ENCODE measurements around the gene MAMLD1.

Gene MAMLD1

DNA sequence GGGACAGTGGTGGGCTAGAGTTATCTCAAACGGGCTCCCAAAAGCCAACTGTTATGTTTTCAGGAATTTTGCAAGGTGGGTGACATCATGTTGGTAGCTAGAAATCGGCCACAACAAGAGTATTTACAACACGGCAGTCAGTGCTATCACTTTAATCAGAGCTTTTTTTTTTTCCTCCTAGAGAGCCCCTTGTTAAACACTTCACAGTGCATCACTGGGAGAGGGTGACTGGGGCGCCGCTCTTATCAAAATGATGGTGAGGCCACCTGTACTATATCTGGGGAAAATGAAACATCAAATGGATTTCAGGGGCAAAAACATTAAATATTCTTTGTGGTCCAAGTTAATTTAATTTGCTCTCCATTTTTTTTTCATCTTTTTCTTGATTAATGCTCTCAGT is 44.9 kb downstream of the MAMLD1 start:
- DNase-seq, result no peak

DNA sequence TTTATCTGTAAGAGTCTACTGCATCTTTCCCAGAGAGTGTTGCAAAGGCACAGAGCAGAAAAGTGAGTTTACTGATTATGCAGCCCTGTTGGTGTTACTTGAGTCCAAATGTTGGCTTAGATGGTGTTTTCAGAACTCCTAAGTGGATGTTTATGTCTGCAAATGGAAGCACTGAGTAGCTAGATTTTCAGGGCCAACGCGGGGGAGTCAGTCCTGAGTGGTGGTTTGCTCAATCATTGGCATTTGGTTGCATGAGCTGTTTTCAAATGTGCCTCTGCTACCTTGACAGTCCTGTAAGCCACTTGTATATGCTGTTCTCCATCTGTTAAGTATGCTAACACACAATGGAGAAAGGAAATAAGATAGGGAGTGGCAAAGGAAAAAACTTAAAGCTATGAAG is 45.4 kb downstream of the MAMLD1 start:
- DNase-seq, result no peak

DNA sequence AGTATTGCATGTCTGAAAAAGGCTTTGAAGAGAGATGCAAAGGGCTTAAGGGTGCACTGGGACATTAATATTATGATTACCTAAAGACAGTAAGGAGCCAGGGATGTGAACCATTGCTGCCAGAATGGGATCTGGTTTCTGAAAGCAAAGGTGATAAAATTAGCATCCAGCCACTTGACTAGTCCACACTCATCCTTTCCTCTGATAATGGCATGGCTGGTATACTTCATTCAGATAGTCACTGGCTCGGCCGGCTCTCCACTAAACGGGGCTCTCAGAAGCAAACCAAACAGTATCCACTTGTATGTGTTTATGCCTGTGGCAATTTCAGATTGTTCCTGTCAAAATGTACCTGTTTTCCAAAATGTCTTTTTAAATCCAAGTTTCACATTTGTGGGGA is 46.4 kb downstream of the MAMLD1 start:
- no peak for DNase-seq

- DNase-seq, result no peak
Measured at GRCh38 chrX:150409964-150410363, 46.8 kb downstream of the MAMLD1 start.

DNA sequence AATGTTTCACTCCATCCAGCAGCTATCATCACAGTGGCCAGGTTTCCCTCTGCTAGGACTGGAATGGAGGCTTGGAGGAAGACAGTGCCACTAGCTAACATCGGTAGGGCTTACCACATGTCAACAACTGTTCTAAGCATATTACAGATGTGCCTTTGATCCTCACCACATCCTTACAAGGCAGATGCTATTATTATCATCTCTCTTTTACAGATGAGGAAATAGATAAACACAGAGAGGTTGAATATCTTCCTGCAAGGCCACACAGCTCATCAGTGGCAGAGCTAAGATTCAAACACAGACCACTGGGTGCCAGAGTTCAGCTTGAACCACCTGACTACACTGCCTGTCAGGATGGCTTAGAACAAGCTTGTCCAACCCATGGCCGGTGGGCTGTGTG is 47.4 kb downstream of the MAMLD1 start:
- no peak for DNase-seq

- no peak for DNase-seq
Measured at GRCh38 chrX:150411656-150412055, 48.5 kb downstream of the MAMLD1 start.

GRCh38 chrX:150414228-150414627 is 51.1 kb downstream of the MAMLD1 start:
- no peak for DNase-seq

DNA sequence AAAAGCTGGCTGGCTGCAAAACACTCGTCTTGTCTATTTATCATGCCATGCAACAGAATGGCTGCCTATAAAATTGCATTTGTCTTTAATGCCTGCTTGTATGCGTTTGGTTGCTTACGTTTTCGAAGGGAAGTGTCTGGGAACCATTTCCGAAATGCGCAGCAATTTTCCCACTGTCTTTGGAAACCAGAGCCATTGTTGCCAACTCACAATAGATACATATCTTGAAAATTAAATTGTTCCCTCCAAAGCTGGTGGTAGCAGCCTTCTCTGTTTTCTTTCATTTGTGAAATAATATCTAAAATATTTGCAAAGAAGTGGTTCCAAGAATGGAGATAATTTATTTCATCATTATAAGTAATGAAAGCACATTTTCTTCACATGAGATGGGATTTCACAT is 53.4 kb downstream of the MAMLD1 start:
- no peak for DNase-seq

DNA sequence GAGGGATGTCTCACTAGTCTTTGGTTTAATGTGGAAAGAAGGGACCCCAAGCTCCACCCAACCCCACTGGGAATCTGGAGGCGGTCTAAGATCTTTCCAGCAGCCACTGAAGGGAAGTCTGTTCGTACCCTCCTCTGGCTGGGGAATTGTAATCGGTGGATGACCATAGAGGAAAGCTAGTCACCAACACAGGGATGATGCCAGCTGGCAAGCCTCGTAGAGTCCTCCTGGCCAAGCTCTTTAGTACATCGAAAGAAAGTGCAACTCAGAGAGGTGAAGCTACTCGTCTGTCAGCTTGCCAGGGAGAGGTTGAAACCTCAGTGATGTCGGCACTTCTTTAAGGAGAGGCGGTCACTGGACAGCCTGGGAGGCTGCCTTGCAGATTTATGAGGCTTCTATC is 58.7 kb downstream of the MAMLD1 start:
- DNase-seq, result no peak

- no peak for DNase-seq
Measured at GRCh38 chrX:150429594-150429993, 66.5 kb downstream of the MAMLD1 start.

GRCh38 chrX:150436195-150436594 is 73.1 kb downstream of the MAMLD1 start:
- no peak for DNase-seq

- no peak for DNase-seq
Measured at GRCh38 chrX:150438165-150438564, 75.0 kb downstream of the MAMLD1 start.

GRCh38 chrX:150446151-150446550 is 83.0 kb downstream of the MAMLD1 start:
- DNase-seq, result no peak

DNA sequence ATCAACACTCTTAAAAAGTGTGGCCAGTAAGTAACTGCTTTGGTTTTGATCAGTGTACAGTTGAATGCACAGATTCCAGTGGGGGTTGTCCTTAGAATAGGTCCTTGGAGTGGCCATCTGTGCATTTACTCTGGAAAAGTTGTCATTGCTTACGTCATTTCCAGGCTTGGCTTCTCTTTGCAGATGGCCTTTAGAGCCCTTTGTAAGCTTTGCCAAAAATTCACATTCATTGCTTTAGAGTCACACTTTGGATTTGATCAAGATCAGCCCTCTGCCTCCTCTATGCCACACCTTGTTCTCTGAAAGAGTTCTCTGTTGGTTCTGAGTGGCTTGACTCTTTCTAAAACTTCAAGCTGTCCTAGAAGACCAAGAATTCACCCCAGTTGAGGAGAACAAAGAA is 83.9 kb downstream of the MAMLD1 start:
- no peak for DNase-seq

DNA sequence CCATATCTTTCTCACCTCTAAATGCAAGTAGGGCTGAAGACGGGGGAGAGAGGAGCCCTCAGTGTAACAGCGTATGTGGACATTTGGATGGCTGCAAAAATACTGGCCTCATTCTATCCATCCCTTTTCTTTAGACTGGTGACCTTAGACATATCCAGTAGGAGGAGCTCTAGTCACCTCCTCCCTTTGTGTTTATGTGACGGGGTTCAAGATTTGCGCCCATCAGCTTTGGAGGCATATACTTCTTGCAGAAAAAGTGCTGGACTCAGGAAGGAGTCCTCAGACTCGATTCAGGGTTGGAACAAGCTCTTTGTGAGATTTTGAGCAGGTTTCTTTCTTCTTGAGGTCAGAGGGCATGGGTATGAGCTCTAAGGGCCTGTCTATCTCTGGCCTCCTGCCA is 86.2 kb downstream of the MAMLD1 start:
- no peak for DNase-seq

- DNase-seq, result no peak
Measured at GRCh38 chrX:150450519-150451177, 87.5 kb downstream of the MAMLD1 start.

DNA sequence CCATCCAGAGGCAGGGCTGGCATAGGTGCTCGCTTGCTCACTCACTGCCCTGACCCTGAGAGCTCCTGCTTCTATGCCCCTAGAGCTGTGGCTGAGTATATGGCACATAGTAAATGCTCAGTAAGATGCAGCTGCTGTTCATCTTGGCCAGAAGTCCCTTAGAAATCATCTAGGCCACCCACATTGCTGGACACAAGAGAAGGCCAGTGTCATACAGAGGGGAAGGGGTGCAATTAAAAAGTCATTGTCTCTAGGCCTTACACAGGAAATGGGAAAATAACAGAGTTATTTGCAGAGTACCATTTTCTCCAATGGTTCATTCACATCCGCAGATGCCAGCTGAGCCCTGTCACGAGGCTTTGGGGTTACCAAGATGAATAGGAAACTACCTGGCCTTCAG is 88.8 kb downstream of the MAMLD1 start:
- no peak for DNase-seq

- no peak for DNase-seq
Measured at GRCh38 chrX:150454083-150454482, 91.0 kb downstream of the MAMLD1 start.

- DNase-seq, result no peak
Measured at GRCh38 chrX:150454508-150455214, 91.5 kb downstream of the MAMLD1 start.

DNA sequence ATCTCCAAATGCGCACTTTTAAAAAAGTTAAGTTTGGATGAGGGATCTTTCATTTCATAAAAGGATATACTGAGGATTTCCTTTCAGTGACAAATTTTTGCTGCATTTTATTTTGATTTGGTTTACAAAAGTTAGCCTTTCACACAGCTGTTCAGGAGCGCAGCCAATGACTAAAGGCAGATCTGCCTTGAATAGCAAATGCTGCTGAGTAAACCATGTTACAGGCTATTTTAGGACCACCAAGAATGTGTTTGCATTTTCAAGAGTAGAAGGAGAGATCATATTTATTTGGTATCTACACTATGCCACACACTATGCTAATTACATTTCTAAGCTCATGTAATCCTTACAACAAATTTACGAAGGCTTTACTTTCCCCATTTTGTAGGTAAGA is 92.1 kb downstream of the MAMLD1 start:
- no peak for DNase-seq

GRCh38 chrX:150456466-150456865 is 93.3 kb downstream of the MAMLD1 start:
- no peak for DNase-seq

DNA sequence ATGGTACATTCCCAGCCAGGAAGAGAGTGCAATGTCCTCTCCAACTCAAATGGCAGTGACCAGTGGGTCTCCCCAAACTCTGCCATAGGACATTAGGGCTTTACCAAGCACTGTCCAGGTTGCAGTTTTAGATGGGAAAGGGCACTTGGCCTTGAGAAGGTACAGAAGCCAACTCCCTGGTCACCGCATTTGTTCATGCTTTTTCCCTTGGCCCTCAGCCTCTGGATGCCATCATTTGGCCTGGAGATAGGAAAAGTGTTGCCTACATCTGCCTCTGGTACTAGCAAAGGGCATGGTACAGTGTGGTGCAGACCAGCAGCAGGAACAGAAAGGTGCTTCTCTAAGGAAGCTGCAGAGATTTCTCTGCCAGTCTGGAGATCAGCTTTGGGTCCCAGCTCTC is 93.8 kb downstream of the MAMLD1 start:
- DNase-seq, result no peak

DNA sequence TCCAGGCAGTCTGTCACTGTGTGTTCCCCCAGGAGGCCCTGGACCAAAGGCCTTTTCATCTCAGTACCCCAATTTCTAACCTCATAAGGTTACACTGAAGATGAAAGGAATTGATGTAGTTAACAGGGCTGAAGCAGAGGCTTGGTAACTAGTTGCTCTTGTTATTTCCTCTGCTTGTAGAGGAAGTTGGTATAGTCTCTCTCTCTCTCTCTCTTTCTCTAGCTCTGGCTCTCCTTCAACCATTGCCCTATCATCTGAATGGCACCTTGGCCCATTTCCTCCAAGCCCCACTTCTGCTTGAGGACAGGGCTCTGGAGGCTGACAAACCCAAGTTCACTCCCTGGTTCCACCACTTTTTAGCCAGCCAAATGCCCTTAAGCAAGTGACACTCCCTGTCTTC is 96.1 kb downstream of the MAMLD1 start:
- no peak for DNase-seq

GRCh38 chrX:150460063-150460462 is 96.9 kb downstream of the MAMLD1 start:
- DNase-seq, result no peak

DNA sequence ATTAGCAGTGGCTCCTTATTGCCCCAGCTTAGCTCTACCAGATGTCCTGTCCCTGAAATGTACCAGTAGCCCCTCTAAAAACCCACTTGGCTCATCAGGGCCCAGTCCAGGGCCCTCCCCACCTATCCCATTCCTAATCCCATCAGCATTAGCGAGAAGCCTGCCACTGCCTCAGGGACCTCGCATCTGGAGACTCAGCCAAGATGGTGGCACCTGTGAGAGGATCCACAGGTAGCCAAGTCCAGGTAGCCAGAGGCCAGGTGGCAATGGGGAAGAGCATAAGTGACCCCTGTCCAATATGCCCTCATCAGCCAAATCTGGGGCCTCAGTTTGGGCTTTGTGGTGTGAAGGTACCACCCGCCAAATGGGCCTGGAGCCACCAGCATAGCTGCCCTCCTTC is 97.7 kb downstream of the MAMLD1 start:
- no peak for DNase-seq
